ENCODE measurements around the gene PLCL2.

PLCL2 gene

DNA sequence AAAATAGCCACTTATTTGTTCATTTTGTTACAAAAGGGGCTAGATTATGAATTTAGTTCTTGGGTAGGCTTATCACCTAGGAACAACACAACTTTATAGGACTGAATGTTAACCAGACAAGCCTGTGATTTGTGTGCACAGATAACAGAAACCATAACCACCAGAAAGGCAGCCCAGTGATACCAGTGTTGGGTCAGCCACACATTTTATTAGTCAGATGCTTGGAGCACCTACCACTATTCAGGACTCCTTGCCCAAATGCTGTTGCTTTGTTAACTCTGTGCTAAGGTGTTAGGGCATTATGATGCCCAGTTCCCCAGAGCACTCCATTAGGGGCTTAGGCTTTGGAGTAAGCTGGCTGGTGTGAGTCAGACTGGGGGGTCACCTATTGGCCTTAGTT lies 22.5 kb downstream of the PLCL2 start:
- DNase-seq (ENCODE audit: low spot score), result no peak
- TF ChIP-seq, protein P1, sequence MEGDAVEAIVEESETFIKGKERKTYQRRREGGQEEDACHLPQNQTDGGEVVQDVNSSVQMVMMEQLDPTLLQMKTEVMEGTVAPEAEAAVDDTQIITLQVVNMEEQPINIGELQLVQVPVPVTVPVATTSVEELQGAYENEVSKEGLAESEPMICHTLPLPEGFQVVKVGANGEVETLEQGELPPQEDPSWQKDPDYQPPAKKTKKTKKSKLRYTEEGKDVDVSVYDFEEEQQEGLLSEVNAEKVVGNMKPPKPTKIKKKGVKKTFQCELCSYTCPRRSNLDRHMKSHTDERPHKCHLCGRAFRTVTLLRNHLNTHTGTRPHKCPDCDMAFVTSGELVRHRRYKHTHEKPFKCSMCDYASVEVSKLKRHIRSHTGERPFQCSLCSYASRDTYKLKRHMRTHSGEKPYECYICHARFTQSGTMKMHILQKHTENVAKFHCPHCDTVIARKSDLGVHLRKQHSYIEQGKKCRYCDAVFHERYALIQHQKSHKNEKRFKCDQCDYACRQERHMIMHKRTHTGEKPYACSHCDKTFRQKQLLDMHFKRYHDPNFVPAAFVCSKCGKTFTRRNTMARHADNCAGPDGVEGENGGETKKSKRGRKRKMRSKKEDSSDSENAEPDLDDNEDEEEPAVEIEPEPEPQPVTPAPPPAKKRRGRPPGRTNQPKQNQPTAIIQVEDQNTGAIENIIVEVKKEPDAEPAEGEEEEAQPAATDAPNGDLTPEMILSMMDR (conservative IDR thresholded peaks at IDR 0.05; ENCODE audit: low read depth), result no peak
- POLR2A ChIA-PET (ENCODE audit: low non-redundant PET), result no interaction called here
- CTCF ChIA-PET, result no interaction called here
- no peak overlapping the region for H3K27ac ChIP-seq

DNA sequence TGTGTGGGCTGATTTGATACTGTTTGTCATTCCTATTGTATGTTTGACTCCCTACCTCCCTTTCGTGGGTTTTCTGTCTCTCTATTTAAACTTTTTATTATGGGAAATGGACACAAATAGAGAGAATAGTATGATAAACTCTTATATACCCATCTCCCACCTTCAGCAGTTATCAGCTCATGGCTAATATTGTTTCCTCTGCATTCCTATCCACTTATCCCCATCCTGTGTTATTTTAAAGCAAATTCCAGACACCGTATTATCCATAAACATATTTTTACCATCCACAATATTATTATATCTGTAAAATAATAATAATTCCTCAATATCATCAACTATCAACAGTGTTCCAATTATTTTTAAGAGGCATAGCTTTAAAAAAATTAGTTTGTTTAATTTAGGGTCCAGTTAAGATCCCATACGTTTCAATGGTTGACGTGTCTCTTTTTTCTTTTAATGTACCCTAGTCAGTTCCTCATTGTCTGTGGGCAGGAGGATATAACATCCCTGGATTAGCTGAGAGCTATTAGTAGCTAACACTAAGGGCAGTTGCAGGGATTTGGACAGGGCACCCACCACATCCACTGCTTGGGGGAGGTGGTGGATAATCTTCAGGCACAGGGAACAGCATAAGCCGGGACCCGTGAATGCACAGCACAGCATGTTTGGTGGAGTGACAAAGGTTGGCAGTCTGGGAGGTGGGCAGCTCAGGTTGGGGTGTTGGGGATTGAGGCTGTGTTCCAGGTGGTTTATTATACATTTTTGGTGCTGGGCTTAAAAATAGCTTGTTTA lies 23.5 kb downstream of the PLCL2 start:
- H3K27ac ChIP-seq, result no peak overlapping the region
- DNase-seq (ENCODE audit: low spot score), result no peak
- CTCF ChIA-PET, result no interaction called here
- TF ChIP-seq, protein P1 (conservative IDR thresholded peaks at IDR 0.05; ENCODE audit: low read depth), result no peak
- POLR2A ChIA-PET (ENCODE audit: low non-redundant PET), result no interaction called here

DNA sequence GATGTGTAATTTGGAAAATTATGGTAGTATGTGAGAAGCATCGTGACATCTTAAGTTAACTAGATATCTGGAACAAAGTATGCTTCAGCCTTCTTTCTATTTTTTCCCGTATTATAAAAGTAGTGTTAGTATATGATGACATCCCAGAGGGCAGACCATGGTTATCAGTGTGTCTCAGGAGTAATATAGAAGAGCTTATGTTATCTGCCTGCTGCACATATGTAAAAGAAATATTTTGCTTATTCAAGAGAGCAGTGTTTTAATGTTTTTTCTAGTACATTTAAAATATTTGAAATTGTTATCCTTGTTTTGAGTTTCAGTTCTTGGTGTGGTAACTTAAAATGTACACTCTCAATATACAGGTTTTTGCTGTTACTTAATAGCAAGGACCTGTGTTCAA lies 24.1 kb downstream of the PLCL2 start:
- CTCF ChIA-PET, result no interaction called here
- no peak overlapping the region for H3K27ac ChIP-seq
- DNase-seq (ENCODE audit: low spot score), result no peak

DNA sequence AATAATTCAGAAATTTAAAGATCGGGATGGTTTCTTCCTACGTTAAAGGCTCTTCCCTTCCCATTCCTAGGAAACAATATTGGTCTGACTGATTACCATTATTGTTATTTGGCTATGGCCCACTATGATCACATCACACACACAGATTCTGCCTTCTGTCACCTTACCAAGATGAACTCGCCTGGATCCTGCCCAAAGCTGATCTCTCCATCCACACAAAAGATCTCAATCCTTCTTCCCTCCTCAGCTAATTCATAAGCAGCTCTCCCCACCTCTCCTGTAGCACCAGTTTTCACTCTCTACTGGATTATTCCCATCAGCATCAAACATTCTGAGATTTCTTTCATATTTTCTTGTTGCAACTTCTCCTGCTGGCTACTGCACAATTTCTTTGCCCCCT lies 25.0 kb downstream of the PLCL2 start:
- ChIA-PET POLR2A (ENCODE audit: low non-redundant PET) (no interaction called here), CTCF (no interaction called here)
- TF ChIP-seq, protein P1 (conservative IDR thresholded peaks at IDR 0.05; ENCODE audit: low read depth), result no peak
- no peak for DNase-seq (ENCODE audit: low spot score)
- no peak overlapping the region for H3K27ac ChIP-seq

More for the DNA sequence above, 24.1 kb downstream of the PLCL2 start:
- POLR2A ChIA-PET (ENCODE audit: low non-redundant PET), result no interaction called here
- TF ChIP-seq, protein P1 (conservative IDR thresholded peaks at IDR 0.05; ENCODE audit: low read depth), result no peak

DNA sequence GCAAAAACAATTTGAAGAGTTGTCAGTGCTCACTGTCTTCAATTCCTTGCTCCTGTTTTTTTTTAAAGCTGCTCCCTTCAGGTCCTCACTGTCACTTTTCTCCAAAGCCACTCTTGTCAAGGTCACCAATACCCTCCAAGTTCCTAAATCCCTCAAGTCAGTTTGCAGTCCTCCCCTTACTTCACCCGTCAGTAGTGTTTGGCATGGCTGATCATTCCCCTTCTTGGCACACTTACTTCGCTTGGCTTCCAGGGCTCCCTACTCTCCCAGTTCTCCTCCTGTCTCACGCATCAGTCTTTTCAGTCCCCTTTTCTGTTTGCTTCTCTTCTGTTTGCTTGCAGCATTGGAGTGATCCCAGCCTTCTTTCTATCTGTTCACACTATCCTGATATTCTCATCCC lies 25.5 kb downstream of the PLCL2 start:
- no peak overlapping the region for H3K27ac ChIP-seq
- TF ChIP-seq, protein P1 (conservative IDR thresholded peaks at IDR 0.05; ENCODE audit: low read depth), result no peak
- ChIA-PET POLR2A (ENCODE audit: low non-redundant PET) (no interaction called here), CTCF (no interaction called here)
- DNase-seq (ENCODE audit: low spot score), result no peak

DNA sequence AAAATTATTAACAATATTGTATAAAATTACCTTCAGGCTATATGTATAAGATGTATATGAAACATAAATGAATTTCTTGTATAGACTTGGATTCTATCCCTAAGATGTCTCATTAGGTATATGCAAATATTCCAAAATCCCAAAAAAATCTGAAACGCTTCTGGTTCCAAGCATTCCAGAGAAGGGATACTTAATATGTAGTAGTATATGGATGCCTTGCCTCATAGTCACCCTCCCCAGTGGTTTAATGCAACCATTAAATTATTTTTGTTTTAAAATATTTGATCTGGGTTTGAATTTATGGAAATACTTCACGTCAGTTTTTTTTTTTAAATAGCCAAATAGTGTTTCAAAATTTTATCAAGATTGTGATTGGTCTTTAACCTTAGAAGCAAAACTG lies 27.2 kb downstream of the PLCL2 start:
- ChIA-PET POLR2A (ENCODE audit: low non-redundant PET) (no interaction called here), CTCF (no interaction called here)
- no peak overlapping the region for H3K27ac ChIP-seq
- DNase-seq (ENCODE audit: low spot score), result no peak
- TF ChIP-seq, protein P1 (conservative IDR thresholded peaks at IDR 0.05; ENCODE audit: low read depth), result no peak

Data from RWPE1 (cell line).